Transverse colon (tissue), 4 donors: ENCODE data around the gene RHOBTB1. TPM values are rescaled to one million over a fixed set of nuclear protein-coding genes. Genes with fewer than 3 reads are reported as not detected.

ENCODE experiments used
- DNase-seq: peaks from one replicate; pipeline ENCODE4 v3.0.0-alpha.2; 2019
- H3K27ac ChIP-seq, 4 donors: fragments of 200-600 bp; sonication (generic); 2 replicates each; pipeline ENCODE4 v1.5.1; 2016 to 2018; ENCODE audit warnings: inconsistent platforms in 4 of 4
- H3K27me3 ChIP-seq: fragments of 200-600 bp; sonication (generic); 2 replicates; pipeline ENCODE4 v1.5.1; 2017; ENCODE audit warnings: inconsistent platforms
- H3K36me3 ChIP-seq, 4 donors: fragments of 200-600 bp; sonication (generic); 2 replicates each; pipeline ENCODE4 v1.5.1; 2017 to 2019; ENCODE audit warnings: inconsistent platforms in 4 of 4
- H3K4me1 ChIP-seq, 4 donors: fragments of 200-600 bp; sonication (generic); 2 replicates each; pipeline ENCODE4 v1.5.1; 2017 to 2020; ENCODE audit warnings: inconsistent platforms in 4 of 4
- H3K4me3 ChIP-seq, 4 donors: fragments of 200-600 bp; sonication (generic); 1 replicate in 1 of 4; 2 replicates in 3 of 4; pipeline versions ENCODE4 v1.5.1 to v1.6.1; 2017 to 2019; ENCODE audit warnings: inconsistent platforms in 4 of 4
- H3K9me3 ChIP-seq, 2 donors: fragments of 200-600 bp; sonication (generic); 2 replicates each; pipeline ENCODE4 v1.5.1; 2017 to 2019; ENCODE audit warnings: inconsistent platforms in 2 of 2
- CTCF ChIP-seq, 5 experiments: fragments of 200-600 bp in 3 of 5; fragments of 450-650 bp in 2 of 5; sonication (generic) in 3 of 5; IDR thresholded peaks; 1 replicate in 2 of 5; 2 replicates in 3 of 5; pipeline ENCODE4 v1.5.1; 2016 to 2017; ENCODE audit warnings: antibody characterized with exemption in 5 of 5, inconsistent platforms in 3 of 5, mild to moderate bottlenecking in 2 of 5, moderate library complexity in 1 of 5
- EP300 ChIP-seq: sonication (generic); formaldehyde crosslinking; IDR thresholded peaks from one replicate; pipeline ENCODE4 v1.6.1; 2017; ENCODE audit warnings: antibody characterized with exemption, low read depth
- POLR2A ChIP-seq: fragments of 450-650 bp; IDR thresholded peaks from one replicate; pipeline ENCODE4 v1.6.1; 2016; ENCODE audit warnings: antibody characterized with exemption, mild to moderate bottlenecking, moderate library complexity
- POLR2AphosphoS5 ChIP-seq, 3 donors: sonication (generic); formaldehyde crosslinking; IDR thresholded peaks; one replicate each; pipeline ENCODE4 v1.6.1; 2016; ENCODE audit warnings: antibody characterized with exemption in 3 of 3
- WGBS, 2 donors: methylation state at CpG; one replicate each; pipeline ENCODE4 v1.1.5; 2018; ENCODE audit warnings: low coverage in 1 of 2; 5-methylcytosine and 5-hydroxymethylcytosine counted together
- in situ Hi-C, 4 donors: fragments of 200-750 bp; cut with MboI; loops; one replicate each; pipeline versions ENCODE4 v1.15.0 to v1.15.1; 2017; ENCODE audit warnings: low sequenced_read_pairs in 3 of 4, low pct_ligation_motif_present in 1 of 4, low pct_unique_long_range_greater_than_20kb in 1 of 4
- intact Hi-C: fragments of 100-400 bp; cut with DNase I; formaldehyde crosslinking; loops from one replicate; pipeline ENCODE4 v1.15.1; 2023; ENCODE audit warnings: low total_unique reads
- total RNA-seq, 4 donors: library from RNA; depleted of rRNA; stranded (reverse); fragments of >200 nt; gene quantifications; one replicate each; pipeline ENCODE4 v1.1.0, GENCODE V29; 2016

Gene RHOBTB1
- total RNA-seq, 4 donors from 2014 or later: 4.0 to 13.1 (median 9.0) TPM

- TF ChIP-seq POLR2AphosphoS5 (IDR thresholded peaks at IDR 0.05) (no peak), CTCF (IDR thresholded peaks at IDR 0.05) (no peak), POLR2A (no peak), EP300 (no peak)
Measured at GRCh38 chr10:60906411-60906810, 37.6 kb downstream of the RHOBTB1 start.

GRCh38 chr10:60905580-60905979 is 38.4 kb downstream of the RHOBTB1 start:
- TF ChIP-seq POLR2A (no peak), POLR2AphosphoS5 (IDR thresholded peaks at IDR 0.05) (peak in 1 of 3 donors; percentile 40), CTCF (IDR thresholded peaks at IDR 0.05) (no peak), EP300 (no peak)
- no peaks in the 10 kb centered on the region for H3K36me3 ChIP-seq
- WGBS, 2 donors: 63 to 69% methylated on average over 3 to 4 of the region's 4 CpGs
- H3K9me3 ChIP-seq: no peaks in the 10 kb centered on the region
- H3K27me3 ChIP-seq: no peaks in the 10 kb centered on the region
- in situ Hi-C loops (no loop called here), intact Hi-C loops (loop anchor here (5.0 kb wide), 1 partner anchor 37 kb away; the partner anchor contains the start of gene RHOBTB1)
- H3K4me1 ChIP-seq: peaks cover 0 to 17% (median 2%) of the 10 kb centered on the region in 4 donors
- no peak overlapping the region for H3K4me3 ChIP-seq
- peak; percentile 22 for DNase-seq
- H3K27ac ChIP-seq: peak overlapping the region in 3 of 4 donors; percentile 8 to 64 (median 56)

More at GRCh38 chr10:60906411-60906810, 37.6 kb downstream of the RHOBTB1 start:
- no peak overlapping the region for H3K4me3 ChIP-seq
- H3K27ac ChIP-seq: peak overlapping the region in 3 of 4 donors; percentile 8 to 64 (median 56)
- no peaks in the 10 kb centered on the region for H3K9me3 ChIP-seq
- H3K27me3 ChIP-seq: no peaks in the 10 kb centered on the region
- no peaks in the 10 kb centered on the region for H3K36me3 ChIP-seq
- WGBS, 2 donors: 90% methylated on average over 2 of the region's 2 CpGs; no CpG with 5 or more reads in 1 of the 2 donors
- no peak for DNase-seq
- in situ Hi-C loops: no loop called here
- peaks cover 0 to 19% (median 5%) of the 10 kb centered on the region in 4 donors for H3K4me1 ChIP-seq
- intact Hi-C loops: loop anchor here (5.0 kb wide), 1 partner anchor 36 kb away; the partner anchor contains the start of gene RHOBTB1

- H3K27me3 ChIP-seq: no peaks in the 10 kb centered on the region
- in situ Hi-C loops: no loop called here
- DNase-seq: no peak
- H3K4me1 ChIP-seq: peaks cover 0 to 8% (median 0%) of the 10 kb centered on the region in 4 donors
- no peaks in the 10 kb centered on the region for H3K9me3 ChIP-seq
- no peak overlapping the region for H3K27ac ChIP-seq
- no peak overlapping the region for H3K4me3 ChIP-seq
- intact Hi-C loops: no loop called here
- H3K36me3 ChIP-seq: no peaks in the 10 kb centered on the region
- 85 to 90% methylated on average over 3 of the region's 3 CpGs for WGBS, 2 donors
- no peak for TF ChIP-seq CTCF (IDR thresholded peaks at IDR 0.05)
- no peak for TF ChIP-seq POLR2A
- TF ChIP-seq EP300: no peak
- no peak for TF ChIP-seq POLR2AphosphoS5 (IDR thresholded peaks at IDR 0.05)
Measured at GRCh38 chr10:60903096-60903495, 40.9 kb downstream of the RHOBTB1 start.

GRCh38 chr10:60901561-60902235 is 42.3 kb downstream of the RHOBTB1 start:
- TF ChIP-seq POLR2A (no peak), EP300 (no peak), POLR2AphosphoS5 (IDR thresholded peaks at IDR 0.05) (no peak), CTCF (IDR thresholded peaks at IDR 0.05) (no peak)
- no peaks in the 10 kb centered on the region for H3K27me3 ChIP-seq
- intact Hi-C loops (no loop called here), in situ Hi-C loops (no loop called here)
- DNase-seq: no peak
- WGBS, 2 donors: 76 to 93% methylated on average over 3 to 6 of the region's 6 CpGs
- no peak overlapping the region for H3K27ac ChIP-seq
- no peak overlapping the region for H3K4me3 ChIP-seq
- no peaks in the 10 kb centered on the region for H3K36me3 ChIP-seq
- peaks cover 0 to 3% (median 1%) of the 10 kb centered on the region in 4 donors for H3K4me1 ChIP-seq
- no peaks in the 10 kb centered on the region for H3K9me3 ChIP-seq
